Ovary (tissue), 9 donors: ENCODE data around the gene ALPI. TPM values are rescaled to one million over a fixed set of nuclear protein-coding genes. Genes with fewer than 3 reads are reported as not detected.

Experiments used
- DNase-seq, 5 donors: peaks; one replicate each; pipeline ENCODE4 v3.0.0-alpha.2; 2019 to 2020
- H3K27ac ChIP-seq, 2 donors: fragments of 200-600 bp; one replicate each; pipeline versions ENCODE4 v1.5.1 to v1.8.0; 2019 to 2022
- H3K27me3 ChIP-seq: fragments of 200-600 bp; one replicate; pipeline ENCODE4 v1.8.0; 2022
- H3K36me3 ChIP-seq: fragments of 200-600 bp; sonication (generic); one replicate; pipeline ENCODE4 v1.5.1; 2019
- H3K4me1 ChIP-seq: one replicate; pipeline ENCODE4 v1.8.1; 2013; ENCODE audit warnings: mild to moderate bottlenecking, moderate library complexity; ENCODE audit not compliant: insufficient read depth
- H3K4me3 ChIP-seq: fragments of 200-600 bp; sonication (generic); one replicate; pipeline ENCODE4 v1.5.1; 2017
- H3K9me3 ChIP-seq, 2 donors: fragments of 200-600 bp in 1 of 2; sonication (generic) in 1 of 2; one replicate each; pipeline versions ENCODE4 v1.5.1 to v1.8.1; 2013 to 2019; ENCODE audit warnings: mild to moderate bottlenecking in 1 of 2, moderate library complexity in 1 of 2
- CTCF ChIP-seq, 3 donors: fragments of 450-650 bp in 2 of 3; fragments of 200-600 bp in 1 of 3; IDR thresholded peaks; one replicate each; pipeline versions ENCODE4 v1.5.1 to v1.8.0; 2016 to 2022; ENCODE audit warnings: antibody characterized with exemption in 3 of 3, mild to moderate bottlenecking in 1 of 3
- EP300 ChIP-seq: sonication (generic); formaldehyde crosslinking; IDR thresholded peaks from one replicate; pipeline ENCODE4 v1.6.1; 2017; ENCODE audit warnings: antibody characterized with exemption
- POLR2A ChIP-seq: fragments of 450-650 bp; IDR thresholded peaks from one replicate; pipeline ENCODE4 v1.6.1; 2017; ENCODE audit warnings: antibody characterized with exemption, mild to moderate bottlenecking, moderate library complexity
- WGBS, 3 donors: extraction: QIAGEN DNeasy Blood & Tissue Kit in 1 of 3; methylation state at CpG; one replicate each; pipeline versions ENCODE4 v1.1.5 to v1.1.7; 2013 to 2017; 5-methylcytosine and 5-hydroxymethylcytosine counted together
- intact Hi-C, 4 donors: fragments of 100-400 bp; cut with DNase I; formaldehyde crosslinking; loops; one replicate each; pipeline versions ENCODE4 v1.11.0 to v1.15.1; 2022 to 2023
- polyA plus RNA-seq, 2 donors: library from polyadenylated mRNA; stranded (reverse); fragments of 200-250 nt in 1 of 2; fragments of 350-450 nt in 1 of 2; fragmentation: Illumina TruSeq in 1 of 2; extraction: RNeasy Lipid Tissue Mini Kit (QIAGEN cat#74804) in 1 of 2; gene quantifications; one replicate each; pipeline ENCODE4 v1.2.3, GENCODE V29; 2013 to 2014
- total RNA-seq, 7 donors: library from RNA; depleted of rRNA in 2 of 7; stranded (reverse); fragments of >200 nt in 2 of 7; fragmentation: NEBNext Ultra II Directional in 3 of 7; extraction: Animal tissue kit (Norgen Biotek cat#: 25700) in 3 of 7; gene quantifications; one replicate each; pipeline versions ENCODE4 v1.1.0 to v1.2.4, GENCODE V29; 2016 to 2023
- donor health status: DM: no; HTN: no; CAD: no; lungs with moderate emphysema.
- donor health status: DM: no; HTN: no; CAD: no.
- donor health status: Bipolar disorder and iron deficiency.
- donor health status: DM: yes; HTN: yes; CAD: no.
- donor health status: DM: no; HTN: no; CAD: no.
- donor health status: DM: yes; HTN: yes; CAD: no.

ALPI gene
- total and polyA plus RNA-seq, 9 donors: 0.72 TPM; not detected in 8

GRCh38 chr2:232492236-232492848, 36.4 kb downstream of the ALPI start:
- intact Hi-C loops: no loop called here
- H3K36me3 ChIP-seq: no peaks in the 10 kb centered on the region
- no peaks in the 10 kb centered on the region for H3K9me3 ChIP-seq
- H3K27ac ChIP-seq: no peak overlapping the region
- 73 to 80% (median 76%) methylated on average over 8 of the region's 8 CpGs for WGBS, 3 donors
- no peaks in the 10 kb centered on the region for H3K27me3 ChIP-seq
- no peak for TF ChIP-seq POLR2A
- DNase-seq: peak in 3 of 5 donors; percentile 12 to 21 (median 15)
- H3K4me3 ChIP-seq: no peak overlapping the region
- H3K4me1 ChIP-seq: no peaks in the 10 kb centered on the region

- H3K27ac ChIP-seq: no peak overlapping the region
- no peaks in the 10 kb centered on the region for H3K4me1 ChIP-seq
- 88% methylated on average over 22 to 24 of the region's 24 CpGs for WGBS, 3 donors
- no peak overlapping the region for H3K4me3 ChIP-seq
- H3K36me3 ChIP-seq: no peaks in the 10 kb centered on the region
- intact Hi-C loops: no loop called here
- H3K27me3 ChIP-seq: no peaks in the 10 kb centered on the region
- TF ChIP-seq POLR2A (no peak), EP300 (no peak), CTCF (IDR thresholded peaks at IDR 0.05) (no peak)
- peak in 2 of 5 donors; percentile 18 for DNase-seq
- no peaks in the 10 kb centered on the region for H3K9me3 ChIP-seq
These were observed 37.2 kb downstream of the ALPI start for GRCh38 chr2:232492963-232493700.

- WGBS, 3 donors: 87 to 94% (median 92%) methylated on average over 10 of the region's 10 CpGs
- Histone ChIP-seq H3K27me3 (no peaks in the 10 kb centered on the region), H3K4me1 (no peaks in the 10 kb centered on the region), H3K36me3 (no peaks in the 10 kb centered on the region), H3K27ac (no peak overlapping the region), H3K9me3 (no peaks in the 10 kb centered on the region), H3K4me3 (no peak overlapping the region)
- DNase-seq: peak in 1 of 5 donors; percentile 17
- intact Hi-C loops: no loop called here
- no peak for TF ChIP-seq POLR2A
- no peak for TF ChIP-seq CTCF (IDR thresholded peaks at IDR 0.05)
- TF ChIP-seq EP300: no peak
These were observed 37.9 kb downstream of the ALPI start for GRCh38 chr2:232493701-232494474.

- no peak for TF ChIP-seq EP300
- no peak for TF ChIP-seq POLR2A
- no peak for TF ChIP-seq CTCF (IDR thresholded peaks at IDR 0.05)
- Histone ChIP-seq H3K27ac (no peak overlapping the region), H3K27me3 (no peaks in the 10 kb centered on the region), H3K4me1 (no peaks in the 10 kb centered on the region), H3K36me3 (no peaks in the 10 kb centered on the region), H3K9me3 (no peaks in the 10 kb centered on the region), H3K4me3 (no peak overlapping the region)
- DNase-seq: peak in 1 of 5 donors; percentile 15
- WGBS, 3 donors: 95 to 100% (median 96%) methylated on average over 4 to 5 of the region's 5 CpGs
- intact Hi-C loops: no loop called here
These were observed 38.6 kb downstream of the ALPI start for GRCh38 chr2:232494542-232494941.
